ENCODE results near the gene ADARB2.

ADARB2 gene

DNA sequence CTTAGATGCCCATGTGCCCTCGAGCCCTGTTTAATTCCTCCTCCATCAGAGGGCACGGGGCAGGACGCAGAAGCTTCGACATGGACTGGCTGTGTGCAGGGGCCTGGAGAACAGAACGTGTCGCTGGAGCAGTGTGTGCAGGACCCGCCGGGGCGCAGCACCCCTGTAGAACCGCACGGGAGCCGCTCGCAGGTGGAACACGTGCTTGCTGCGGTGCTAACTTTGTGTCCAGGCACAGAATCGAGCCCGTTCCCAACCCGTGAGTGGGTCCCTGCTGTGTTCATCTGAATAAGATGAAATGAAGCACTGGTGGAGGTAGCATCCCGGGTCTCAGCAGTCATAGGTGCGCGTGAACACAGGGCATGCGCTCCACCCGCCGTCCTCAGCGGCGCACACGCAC, 564.2 kb downstream of the ADARB2 start:
- no peaks in the 10 kb centered on the region for H3K4me1 ChIP-seq (ENCODE audit: low read depth, poor library complexity, severe bottlenecking)
- no peak overlapping the region for H2AFZ ChIP-seq (ENCODE audit: low read depth)
- no peak overlapping the region for H3K4me2 ChIP-seq
- no peaks in the 10 kb centered on the region for H4K20me1 ChIP-seq (ENCODE audit: insufficient read depth)
- H3K27ac ChIP-seq, result no peak overlapping the region
- no peak overlapping the region for H3K4me3 ChIP-seq (IDR thresholded peaks at IDR 0.05; ENCODE audit: insufficient read depth, low read depth, low read length)
- no peaks in the 10 kb centered on the region for H3K79me2 ChIP-seq (ENCODE audit: insufficient read depth, low read depth)
- no peaks in the 10 kb centered on the region for H3K36me3 ChIP-seq (ENCODE audit: insufficient read depth)
- TF ChIP-seq, protein P1, sequence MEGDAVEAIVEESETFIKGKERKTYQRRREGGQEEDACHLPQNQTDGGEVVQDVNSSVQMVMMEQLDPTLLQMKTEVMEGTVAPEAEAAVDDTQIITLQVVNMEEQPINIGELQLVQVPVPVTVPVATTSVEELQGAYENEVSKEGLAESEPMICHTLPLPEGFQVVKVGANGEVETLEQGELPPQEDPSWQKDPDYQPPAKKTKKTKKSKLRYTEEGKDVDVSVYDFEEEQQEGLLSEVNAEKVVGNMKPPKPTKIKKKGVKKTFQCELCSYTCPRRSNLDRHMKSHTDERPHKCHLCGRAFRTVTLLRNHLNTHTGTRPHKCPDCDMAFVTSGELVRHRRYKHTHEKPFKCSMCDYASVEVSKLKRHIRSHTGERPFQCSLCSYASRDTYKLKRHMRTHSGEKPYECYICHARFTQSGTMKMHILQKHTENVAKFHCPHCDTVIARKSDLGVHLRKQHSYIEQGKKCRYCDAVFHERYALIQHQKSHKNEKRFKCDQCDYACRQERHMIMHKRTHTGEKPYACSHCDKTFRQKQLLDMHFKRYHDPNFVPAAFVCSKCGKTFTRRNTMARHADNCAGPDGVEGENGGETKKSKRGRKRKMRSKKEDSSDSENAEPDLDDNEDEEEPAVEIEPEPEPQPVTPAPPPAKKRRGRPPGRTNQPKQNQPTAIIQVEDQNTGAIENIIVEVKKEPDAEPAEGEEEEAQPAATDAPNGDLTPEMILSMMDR (conservative IDR thresholded peaks at IDR 0.05; ENCODE audit: low read depth, low read length), result no peak
- no peak overlapping the region for H3K9ac ChIP-seq
- H3K27me3 ChIP-seq (ENCODE audit: insufficient read depth, low read depth), result no peaks in the 10 kb centered on the region

DNA sequence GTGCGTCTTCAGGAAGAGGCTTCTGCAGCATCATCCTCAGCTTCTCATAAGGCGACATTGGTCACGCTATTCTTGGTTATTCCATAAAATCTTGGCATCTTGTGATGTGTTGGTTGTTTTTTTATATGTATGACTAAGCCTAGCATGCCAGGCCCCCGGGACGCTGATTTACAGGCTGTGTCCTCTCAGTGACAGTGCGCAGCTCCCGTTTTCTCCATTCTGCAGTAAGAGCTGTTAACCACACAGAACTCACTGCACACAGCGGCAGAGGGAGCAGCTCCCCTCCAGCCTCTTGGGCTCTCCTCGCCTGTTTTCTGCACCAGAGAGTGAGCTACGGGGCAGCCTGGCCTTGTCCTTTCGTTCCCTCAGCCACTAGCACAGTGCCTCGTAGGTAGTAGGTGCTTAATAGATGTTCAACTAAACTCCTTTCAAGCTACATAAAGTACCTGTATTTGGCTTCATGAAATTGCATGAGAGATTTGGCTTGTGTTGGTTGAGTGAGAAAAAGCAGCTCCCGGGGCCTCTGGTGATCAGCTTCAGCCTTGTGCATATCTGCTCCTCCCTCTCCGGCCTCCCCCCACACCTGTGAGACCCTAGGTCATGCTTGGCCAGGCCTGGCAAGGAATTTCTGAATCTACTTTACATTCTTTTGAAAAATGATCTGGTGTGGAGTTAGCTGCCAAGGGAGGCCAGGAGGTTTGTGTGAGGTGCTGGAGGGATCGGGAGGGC, 564.9 kb downstream of the ADARB2 start:
- no peak overlapping the region for H3K4me2 ChIP-seq
- TF ChIP-seq, protein P1 (conservative IDR thresholded peaks at IDR 0.05; ENCODE audit: low read depth, low read length), result no peak
- no peak overlapping the region for H3K9ac ChIP-seq
- no peaks in the 10 kb centered on the region for H4K20me1 ChIP-seq (ENCODE audit: insufficient read depth)
- H3K27me3 ChIP-seq (ENCODE audit: insufficient read depth, low read depth), result no peaks in the 10 kb centered on the region
- no peaks in the 10 kb centered on the region for H3K79me2 ChIP-seq (ENCODE audit: insufficient read depth, low read depth)
- H3K4me3 ChIP-seq (IDR thresholded peaks at IDR 0.05; ENCODE audit: insufficient read depth, low read depth, low read length), result no peak overlapping the region
- H3K4me1 ChIP-seq (ENCODE audit: low read depth, poor library complexity, severe bottlenecking), result no peaks in the 10 kb centered on the region
- H3K27ac ChIP-seq, result no peak overlapping the region
- H3K36me3 ChIP-seq (ENCODE audit: insufficient read depth), result no peaks in the 10 kb centered on the region
- no peak overlapping the region for H2AFZ ChIP-seq (ENCODE audit: low read depth)

DNA sequence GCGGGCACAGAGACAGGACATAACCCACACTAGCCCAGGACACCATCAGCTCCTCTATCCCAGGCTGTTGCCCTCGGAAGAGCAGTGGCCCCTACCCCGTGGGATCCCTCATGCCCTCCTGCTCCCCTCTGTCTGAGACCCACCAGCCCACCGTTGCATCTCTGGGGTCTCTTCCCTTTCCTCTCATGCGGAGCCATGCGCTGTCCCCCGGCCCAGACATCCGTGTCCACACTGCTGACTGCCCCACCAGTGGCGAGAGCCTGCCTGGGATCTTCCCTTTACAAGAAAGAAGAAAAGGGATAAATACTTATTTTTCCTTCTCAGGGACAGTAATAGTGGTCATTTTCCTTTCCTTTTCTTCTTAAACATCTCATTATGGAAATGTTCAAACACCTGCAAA, 565.7 kb downstream of the ADARB2 start:
- Histone ChIP-seq H3K27ac (no peak overlapping the region), H3K9ac (no peak overlapping the region), H3K4me3 (IDR thresholded peaks at IDR 0.05; ENCODE audit: insufficient read depth, low read depth, low read length) (no peak overlapping the region), H4K20me1 (ENCODE audit: insufficient read depth) (no peaks in the 10 kb centered on the region), H3K4me1 (ENCODE audit: low read depth, poor library complexity, severe bottlenecking) (no peaks in the 10 kb centered on the region), H3K79me2 (ENCODE audit: insufficient read depth, low read depth) (no peaks in the 10 kb centered on the region), H3K27me3 (ENCODE audit: insufficient read depth, low read depth) (no peaks in the 10 kb centered on the region), H2AFZ (ENCODE audit: low read depth) (no peak overlapping the region), H3K4me2 (no peak overlapping the region), H3K36me3 (ENCODE audit: insufficient read depth) (no peaks in the 10 kb centered on the region)
- TF ChIP-seq, protein P1 (conservative IDR thresholded peaks at IDR 0.05; ENCODE audit: low read depth, low read length), result no peak

DNA sequence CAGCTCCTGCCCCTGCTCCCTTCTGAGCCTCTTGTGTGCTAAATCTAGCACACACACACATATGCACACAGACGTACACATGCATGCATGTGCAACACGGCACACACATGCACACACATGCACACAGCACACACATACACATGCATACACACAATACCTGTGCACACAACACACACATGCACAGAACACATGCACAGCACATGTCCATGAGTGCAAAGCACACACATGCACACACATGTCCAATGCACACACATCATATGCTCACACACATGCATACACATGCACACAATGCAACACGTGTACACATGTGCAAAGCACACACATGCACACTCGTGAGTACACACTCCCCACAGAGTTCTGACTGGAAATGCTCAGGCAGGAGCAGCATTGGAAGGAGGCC, 566.1 kb downstream of the ADARB2 start:
- Histone ChIP-seq H3K27me3 (ENCODE audit: insufficient read depth, low read depth) (no peaks in the 10 kb centered on the region), H3K4me1 (ENCODE audit: low read depth, poor library complexity, severe bottlenecking) (no peaks in the 10 kb centered on the region), H3K36me3 (ENCODE audit: insufficient read depth) (no peaks in the 10 kb centered on the region), H2AFZ (ENCODE audit: low read depth) (no peak overlapping the region), H3K79me2 (ENCODE audit: insufficient read depth, low read depth) (no peaks in the 10 kb centered on the region), H4K20me1 (ENCODE audit: insufficient read depth) (no peaks in the 10 kb centered on the region), H3K27ac (no peak overlapping the region), H3K9ac (no peak overlapping the region), H3K4me2 (no peak overlapping the region), H3K4me3 (IDR thresholded peaks at IDR 0.05; ENCODE audit: insufficient read depth, low read depth, low read length) (no peak overlapping the region)
- TF ChIP-seq, protein P1 (conservative IDR thresholded peaks at IDR 0.05; ENCODE audit: low read depth, low read length), result no peak
